SK-N-SH treated with all-trans-retinoic acid at 6 μM for 48 hours (cell line): ENCODE results near the gene TAF1B.

Experiments used
- ATAC-seq: fragments of 200-7000 bp; cut with Tn5 transposase; 3 replicates; pipeline ENCODE4 v1.9.1; 2020; ENCODE audit warnings: mild to moderate bottlenecking, moderate library complexity
- ARNTL ChIP-seq: fragments of 450-650 bp; formaldehyde crosslinking; IDR thresholded peaks from 2 replicates; pipeline ENCODE4 v1.5.0; 2020; ENCODE audit warnings: low read depth, mild to moderate bottlenecking, moderate library complexity, borderline replicate concordance
- BACH2 ChIP-seq: fragments of 250-450 bp; sonication (Bioruptor Pico); IDR thresholded peaks from 2 replicates; pipeline ENCODE4 v1.9.0; 2021; ENCODE audit warnings: mild to moderate bottlenecking, borderline replicate concordance
- CSDC2 ChIP-seq: fragments of 250-450 bp; sonication (Bioruptor Pico); IDR thresholded peaks from 2 replicates; pipeline ENCODE4 v1.5.0; 2020; ENCODE audit warnings: mild to moderate bottlenecking, moderate library complexity
- CSRNP3 ChIP-seq: fragments of 250-450 bp; sonication (Bioruptor Pico); IDR thresholded peaks from 2 replicates; pipeline ENCODE4 v1.5.1; 2021; ENCODE audit warnings: mild to moderate bottlenecking, moderate library complexity
- ESRRG ChIP-seq: fragments of 250-450 bp; sonication (Bioruptor Pico); IDR thresholded peaks from 2 replicates; pipeline ENCODE4 v1.6.1; 2021; ENCODE audit warnings: mild to moderate bottlenecking
- ISL1 ChIP-seq: fragments of 250-450 bp; sonication (Bioruptor Pico); IDR thresholded peaks from 2 replicates; pipeline ENCODE4 v2.1.2; 2022; ENCODE audit warnings: mild to moderate bottlenecking, moderate library complexity
- PATZ1 ChIP-seq: fragments of 250-450 bp; sonication (Bioruptor Pico); IDR thresholded peaks from 2 replicates; pipeline ENCODE4 v1.8.0; 2020; ENCODE audit warnings: mild to moderate bottlenecking, moderate library complexity, borderline replicate concordance
- POU6F1 ChIP-seq: fragments of 250-450 bp; sonication (Bioruptor Pico); IDR thresholded peaks from 2 replicates; pipeline ENCODE4 v1.8.0; 2021; ENCODE audit warnings: low read depth, mild to moderate bottlenecking, moderate library complexity, borderline replicate concordance
- PPARA ChIP-seq: fragments of 250-450 bp; sonication (Bioruptor Pico); IDR thresholded peaks from 2 replicates; pipeline ENCODE4 v1.5.0; 2020; ENCODE audit warnings: mild to moderate bottlenecking, borderline replicate concordance
- RARB ChIP-seq: fragments of 250-450 bp; sonication (Bioruptor Pico); IDR thresholded peaks from 2 replicates; pipeline ENCODE4 v1.8.0; 2021; ENCODE audit warnings: mild to moderate bottlenecking, moderate library complexity
- SNAI2 ChIP-seq: fragments of 250-450 bp; sonication (Bioruptor Pico); IDR thresholded peaks from 2 replicates; pipeline ENCODE4 v1.5.0; 2020; ENCODE audit warnings: mild to moderate bottlenecking, moderate library complexity
- TCF4 ChIP-seq: fragments of 250-450 bp; sonication (Bioruptor Pico); IDR thresholded peaks from 2 replicates; pipeline ENCODE4 v1.8.0; 2021; ENCODE audit warnings: mild to moderate bottlenecking, moderate library complexity, borderline replicate concordance
- TOX ChIP-seq: fragments of 250-450 bp; sonication (Bioruptor Pico); IDR thresholded peaks from 2 replicates; pipeline ENCODE4 v1.8.0; 2021; ENCODE audit warnings: mild to moderate bottlenecking, moderate library complexity, borderline replicate concordance
- TSHZ2 ChIP-seq: fragments of 250-450 bp; sonication (Bioruptor Pico); IDR thresholded peaks from 2 replicates; pipeline ENCODE4 v1.5.0; 2020; ENCODE audit warnings: mild to moderate bottlenecking, moderate library complexity
- ZC3H10 ChIP-seq: fragments of 250-450 bp; sonication (Bioruptor Pico); IDR thresholded peaks from 2 replicates; pipeline ENCODE4 v1.5.1; 2021; ENCODE audit warnings: mild to moderate bottlenecking, moderate library complexity
- ZFP3 ChIP-seq: fragments of 250-450 bp; sonication (Bioruptor Pico); IDR thresholded peaks from 2 replicates; pipeline ENCODE4 v1.5.0; 2020; ENCODE audit warnings: mild to moderate bottlenecking, moderate library complexity
- ZFP30 ChIP-seq: fragments of 450-650 bp; formaldehyde crosslinking; IDR thresholded peaks from 2 replicates; pipeline ENCODE4 v1.5.0; 2022; ENCODE audit warnings: mild to moderate bottlenecking, moderate library complexity
- ZNF565 ChIP-seq: fragments of 450-650 bp; formaldehyde crosslinking; conservative IDR thresholded peaks from 2 replicates; pipeline ENCODE4 v1.5.0; 2020; ENCODE audit warnings: low read depth, mild to moderate bottlenecking, moderate library complexity
- ZNF70 ChIP-seq: fragments of 450-650 bp; formaldehyde crosslinking; IDR thresholded peaks from 2 replicates; pipeline ENCODE4 v1.5.0; 2020; ENCODE audit warnings: mild to moderate bottlenecking, moderate library complexity
- ZNF8 ChIP-seq: fragments of 450-650 bp; formaldehyde crosslinking; IDR thresholded peaks from 2 replicates; pipeline ENCODE4 v1.5.0; 2020; ENCODE audit warnings: mild to moderate bottlenecking, moderate library complexity

The TAF1B gene

GRCh38 chr2:9819551-9819950, 23.7 kb upstream of the TAF1B start (continued):
- TF ChIP-seq TSHZ2 (CRISPR knock-in tag) (no peak), ZFP30 (no peak), ARNTL (CRISPR knock-in tag) (no peak), TCF4 (no peak), ZC3H10 (CRISPR knock-in tag) (no peak), SNAI2 (CRISPR knock-in tag) (no peak), CSDC2 (CRISPR knock-in tag) (no peak), PATZ1 (CRISPR knock-in tag) (no peak), TOX (no peak)

GRCh38 chr2:9820020-9820973, 23.0 kb upstream of the TAF1B start:
- TF ChIP-seq POU6F1 (no peak), TSHZ2 (CRISPR knock-in tag) (no peak), ZNF70 (CRISPR knock-in tag) (no peak), CSDC2 (CRISPR knock-in tag) (no peak), ESRRG (CRISPR knock-in tag) (no peak)
- no peak for ATAC-seq

- no peak for ATAC-seq
- TF ChIP-seq ZFP30 (no peak), BACH2 (no peak), ESRRG (CRISPR knock-in tag) (no peak), ZNF565 (CRISPR knock-in tag) (no peak), CSRNP3 (CRISPR knock-in tag) (no peak), ZFP3 (CRISPR knock-in tag) (no peak), PATZ1 (CRISPR knock-in tag) (no peak), ZC3H10 (CRISPR knock-in tag) (no peak), PPARA (CRISPR knock-in tag) (no peak), POU6F1 (no peak), ZNF8 (CRISPR knock-in tag) (no peak), ISL1 (CRISPR knock-in tag) (no peak), RARB (no peak)
Observed at GRCh38 chr2:9821805-9822445, 21.3 kb upstream of the TAF1B start.
